K562 (cell line): ENCODE data around the gene PSRC1. TPM values are rescaled to one million over a fixed set of nuclear protein-coding genes. Genes with fewer than 3 reads are reported as not detected.

ENCODE experiments used
- CCAR2 ChIP-seq: fragments of 200-400 bp; formaldehyde crosslinking; IDR thresholded peaks from 2 replicates; pipeline ENCODE4 v1.6.1; 2017; ENCODE audit warnings: mild to moderate bottlenecking, low read depth, low read length
- POLR2A ChIP-seq: fragments of 450-650 bp; conservative IDR thresholded peaks from 2 replicates; pipeline ENCODE4 v1.6.1; 2016
- SRF ChIP-seq, 2 experiments: fragments of 250-450, 450-650 bp in 1 of 2; sonication (Bioruptor Pico) in 1 of 2; sonication (generic) in 1 of 2; formaldehyde crosslinking; IDR thresholded peaks; 2 replicates each; pipeline versions ENCODE4 v1.5.0 to v1.5.1; 2020 to 2022; ENCODE audit warnings: mild to moderate bottlenecking in 1 of 2, missing genetic modification reagents in 1 of 2
- ZNF133 ChIP-seq: fragments of 250-450 bp; sonication (Bioruptor Pico); IDR thresholded peaks from 2 replicates; pipeline ENCODE4 v1.4.0; 2020; ENCODE audit warnings: mild to moderate bottlenecking
- polyA plus RNA-seq, 8 experiments: library from polyadenylated mRNA; depleted of rRNA in 4 of 8; stranded (reverse) in 5 of 8; unstranded in 3 of 8; fragments of >200 nt; fragmentation: Nextera tagmentation in 2 of 8; fragmentation: Illumina TruSeq in 1 of 8; extraction: Ambion mirVana in 2 of 8; extraction: Trizol in 1 of 8; gene quantifications; 2 replicates each; pipeline versions ENCODE4 v1.2.1 to v1.2.3, GENCODE V29; 2011 to 2014; ENCODE audit warnings: inconsistent platforms in 1 of 8, missing spikeins in 1 of 8
- total RNA-seq, 7 experiments: library from RNA; depleted of rRNA in 6 of 7; stranded (reverse); fragments of >200 nt in 6 of 7; fragmentation: Illumina TruSeq in 2 of 7; extraction: Trizol in 2 of 7; gene quantifications; 2 replicates each; pipeline versions ENCODE4 v1.2.1 to v1.2.3, GENCODE V29; 2011 to 2021; ENCODE audit warnings: low replicate concordance in 1 of 7
- TF ChIP-seq, protein P1 (sequence below): fragments of 250-450 bp; sonication (Bioruptor Pico); IDR thresholded peaks from 2 replicates; pipeline ENCODE4 v1.9.0; 2021; ENCODE audit warnings: mild to moderate bottlenecking
- TF ChIP-seq, protein P2 (sequence below): fragments of 250-450 bp; sonication (Bioruptor Pico); IDR thresholded peaks from 2 replicates; pipeline ENCODE4 v1.5.0; 2021; ENCODE audit warnings: mild to moderate bottlenecking, moderate library complexity

PSRC1 gene
- total and polyA plus RNA-seq, 9 of the 15 experiments (the other 6 are each of a cell fraction or from before 2014, with no cell fraction given), result 6.5 to 65.2 (median 39.3) TPM

DNA sequence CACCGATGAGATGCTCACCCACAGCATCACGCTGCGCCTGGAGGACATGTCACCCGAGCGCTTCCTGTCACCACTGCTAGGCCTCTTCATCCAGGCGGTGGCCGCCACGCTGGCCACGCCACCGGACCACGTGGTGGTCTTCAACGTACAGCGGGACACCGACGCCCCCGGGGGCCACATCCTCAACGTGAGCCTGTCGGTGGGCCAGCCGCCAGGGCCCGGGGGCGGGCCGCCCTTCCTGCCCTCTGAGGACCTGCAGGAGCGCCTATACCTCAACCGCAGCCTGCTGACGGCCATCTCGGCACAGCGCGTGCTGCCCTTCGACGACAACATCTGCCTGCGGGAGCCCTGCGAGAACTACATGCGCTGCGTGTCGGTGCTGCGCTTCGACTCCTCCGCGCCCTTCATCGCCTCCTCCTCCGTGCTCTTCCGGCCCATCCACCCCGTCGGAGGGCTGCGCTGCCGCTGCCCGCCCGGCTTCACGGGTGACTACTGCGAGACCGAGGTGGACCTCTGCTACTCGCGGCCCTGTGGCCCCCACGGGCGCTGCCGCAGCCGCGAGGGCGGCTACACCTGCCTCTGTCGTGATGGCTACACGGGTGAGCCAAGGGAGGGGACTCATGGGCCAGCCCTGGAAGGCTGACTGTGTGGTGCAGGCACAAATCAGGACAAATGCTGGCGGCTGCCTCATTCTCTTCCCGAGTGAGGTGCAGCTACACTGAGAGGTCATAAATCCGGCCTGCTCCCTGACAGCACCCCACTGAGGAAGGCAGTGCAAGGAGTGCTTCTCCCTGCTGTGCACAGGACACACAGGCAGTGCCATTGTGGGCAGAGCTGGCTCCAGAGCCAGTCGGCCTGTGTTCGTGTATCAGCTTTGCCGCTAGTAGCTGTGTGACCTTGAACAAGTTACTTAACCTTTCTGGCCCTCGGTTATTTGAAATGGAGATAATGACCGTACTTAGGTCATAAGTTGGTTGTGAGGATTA, 24.2 kb downstream of the PSRC1 start (continued):
- TF ChIP-seq, protein P1, sequence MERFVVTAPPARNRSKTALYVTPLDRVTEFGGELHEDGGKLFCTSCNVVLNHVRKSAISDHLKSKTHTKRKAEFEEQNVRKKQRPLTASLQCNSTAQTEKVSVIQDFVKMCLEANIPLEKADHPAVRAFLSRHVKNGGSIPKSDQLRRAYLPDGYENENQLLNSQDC, result no peak
- TF ChIP-seq CCAR2 (no peak), POLR2A (no peak), ZNF133 (no peak), SRF (CRISPR knock-in tag; IDR thresholded peaks at IDR 0.05) (no peak)
- TF ChIP-seq, protein P2, sequence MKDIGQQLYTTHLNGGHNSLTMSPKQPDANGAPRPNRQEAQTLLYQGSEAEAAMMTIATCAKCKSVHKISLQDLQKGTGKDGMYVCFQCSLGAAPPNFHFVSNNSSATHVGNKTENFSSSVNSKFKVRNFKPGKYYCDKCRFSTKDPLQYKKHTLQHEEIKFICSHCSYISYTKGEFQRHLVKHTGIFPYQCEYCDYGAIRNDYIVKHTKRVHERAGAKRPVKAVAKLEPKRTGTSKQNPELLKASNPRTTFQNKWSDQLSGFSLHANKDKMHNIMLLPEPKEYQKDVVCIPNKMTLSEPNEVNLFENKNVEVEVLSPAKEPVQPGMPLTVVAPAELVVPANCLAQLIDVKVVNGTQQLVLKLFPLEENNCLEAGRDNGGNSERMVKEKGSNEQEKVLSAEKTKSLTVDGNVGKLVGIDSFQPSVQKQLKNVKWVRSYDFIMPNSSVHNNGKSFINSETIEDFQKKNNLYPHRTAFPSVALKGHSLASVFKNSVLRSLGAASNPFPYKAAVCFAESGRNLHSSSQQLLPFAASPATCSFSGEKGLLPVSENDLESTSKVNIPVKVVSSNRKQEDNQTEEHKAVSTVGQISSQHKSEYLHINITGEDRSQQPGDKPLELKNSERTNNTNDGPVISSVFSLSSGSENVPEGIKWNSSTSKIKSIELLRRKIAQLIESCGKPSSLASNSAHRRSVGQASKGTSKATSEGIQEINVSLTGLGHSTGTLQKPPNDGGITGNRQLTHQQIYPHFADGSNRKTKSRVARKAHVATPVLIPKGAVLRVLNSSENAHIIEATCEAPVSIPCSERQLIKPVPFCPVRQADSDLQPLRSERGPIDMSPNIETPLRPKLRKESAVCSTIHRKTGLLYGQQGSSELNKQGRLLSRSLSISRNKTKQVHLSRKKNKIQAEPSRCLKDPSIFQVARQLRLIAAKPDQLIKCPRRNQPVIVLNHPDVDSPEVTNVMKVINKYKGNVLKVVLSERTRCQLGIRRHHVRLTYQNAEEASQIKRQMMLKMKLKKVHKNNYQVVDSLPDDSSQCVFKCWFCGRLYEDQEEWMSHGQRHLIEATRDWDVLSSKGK (CRISPR knock-in tag), result no peak
